HG02852 (cell line): ENCODE measurements around the gene RGSL1.

Source experiments
- ATAC-seq: cut with Tn5 transposase; IDR thresholded peaks from one replicate; pipeline ENCODE4 v1.9.1; 2021; ENCODE audit warnings: mild to moderate bottlenecking, moderate library complexity; ENCODE audit not compliant: unreplicated experiment

Gene RGSL1

GRCh38 chr1:182608845-182609610 is 159.1 kb downstream of the RGSL1 start:
- ATAC-seq, result no peak
